IMR-90 (cell line): ENCODE results near the gene AKAP13. TPM values are rescaled to one million over a fixed set of nuclear protein-coding genes. Genes with fewer than 3 reads are reported as not detected.

Experiments used
- ATAC-seq: fragments of 200-7000 bp; cut with Tn5 transposase; 2 replicates; pipeline ENCODE4 v1.9.1; 2020; ENCODE audit warnings: low read depth, mild to moderate bottlenecking, moderate library complexity
- BruUV-seq: library from RNA; stranded (reverse); fragments of 400-500 nt; replicated peaks from 2 replicates; lab custom pipeline; 2021; lab: Mats Ljungman, UMichigan
- CTCF ChIA-PET: fragments of 300-600 bp; formaldehyde crosslinking; extraction: SDS; loops from one replicate; lab custom pipeline; 2021; ENCODE audit warnings: antibody characterized with exemption; lab: Yijun Ruan, JAX
- POLR2A ChIA-PET: fragments of 300-600 bp; sonication (Branson Sonifier 250); formaldehyde crosslinking; loops from one replicate; lab custom pipeline; 2022; ENCODE audit warnings: antibody characterized with exemption; ENCODE audit not compliant: unreplicated experiment; lab: Charles Lee
- DNase-seq: peaks from one replicate; pipeline ENCODE4 v3.0.0; 2013
- H2AFZ ChIP-seq: replicated peaks from 2 replicates; pipeline ENCODE3; 2013; ENCODE audit warnings: low read length, mild to moderate bottlenecking; ENCODE audit not compliant: poor library complexity
- H2AK5ac ChIP-seq: 2 replicates; pipeline ENCODE4 v1.6.1; 2013; ENCODE audit warnings: low read depth, low read length, inconsistent platforms
- H2AK9ac ChIP-seq: replicated peaks from 2 replicates; pipeline ENCODE3; 2013; ENCODE audit warnings: mild to moderate bottlenecking, low read depth, low read length, moderate library complexity; ENCODE audit not compliant: poor library complexity
- H2BK120ac ChIP-seq: 2 replicates; pipeline ENCODE4 v1.6.1; 2013; ENCODE audit warnings: low read depth, low read length, inconsistent platforms
- H2BK15ac ChIP-seq: 3 replicates; pipeline ENCODE4 v1.6.1; 2013; ENCODE audit warnings: low read depth, low read length, inconsistent platforms
- H2BK20ac ChIP-seq: 2 replicates; pipeline ENCODE4 v1.6.1; 2013; ENCODE audit warnings: low read depth, mild to moderate bottlenecking, inconsistent platforms, low read length, moderate library complexity
- H2BK5ac ChIP-seq: 2 replicates; pipeline ENCODE4 v1.6.1; 2013; ENCODE audit warnings: mild to moderate bottlenecking, low read depth, low read length, inconsistent platforms; ENCODE audit not compliant: poor library complexity, severe bottlenecking
- H3K14ac ChIP-seq: replicated peaks from 2 replicates; pipeline ENCODE4 v1.6.1; 2013; ENCODE audit warnings: low read depth, low read length, inconsistent platforms
- H3K18ac ChIP-seq: 2 replicates; pipeline ENCODE4 v1.6.1; 2013; ENCODE audit warnings: low read depth, low read length, control low read depth
- H3K23ac ChIP-seq: 2 replicates; pipeline ENCODE4 v1.6.1; 2013; ENCODE audit warnings: low read depth, low read length, inconsistent platforms
- H3K27ac ChIP-seq: 2 replicates; pipeline ENCODE4 v1.5.1; 2013; ENCODE audit warnings: mild to moderate bottlenecking, control low read depth, low read length; ENCODE audit not compliant: insufficient read depth
- H3K27me3 ChIP-seq: 2 replicates; pipeline ENCODE4 v1.6.1; 2013; ENCODE audit warnings: low read length; ENCODE audit not compliant: control insufficient read depth, insufficient read depth
- H3K36me3 ChIP-seq: 2 replicates; pipeline ENCODE4 v1.6.1; 2013; ENCODE audit warnings: low read length, mixed read lengths; ENCODE audit not compliant: control insufficient read depth, insufficient read depth
- H3K4ac ChIP-seq: 2 replicates; pipeline ENCODE4 v1.6.1; 2013; ENCODE audit warnings: low read depth, low read length, inconsistent platforms
- H3K4me1 ChIP-seq: 2 replicates; pipeline ENCODE4 v1.6.1; 2013; ENCODE audit warnings: low read length, mixed read lengths; ENCODE audit not compliant: control insufficient read depth, insufficient read depth
- H3K4me2 ChIP-seq: 2 replicates; pipeline ENCODE4 v1.6.1; 2013; ENCODE audit warnings: low read depth, mild to moderate bottlenecking, control low read depth, low read length, moderate library complexity
- H3K4me3 ChIP-seq: 2 replicates; pipeline ENCODE4 v1.5.1; 2013; ENCODE audit warnings: low read depth, mild to moderate bottlenecking, control low read depth, low read length, moderate library complexity; ENCODE audit not compliant: insufficient read depth
- H3K56ac ChIP-seq: 2 replicates; pipeline ENCODE4 v1.6.1; 2013; ENCODE audit warnings: low read length, inconsistent platforms; ENCODE audit not compliant: insufficient read depth; ENCODE audit errors: extremely low read depth
- H3K79me1 ChIP-seq, 2 experiments: 2 replicates each; pipeline ENCODE4 v1.6.1; 2013; ENCODE audit warnings: low read length in 2 of 2, inconsistent platforms in 1 of 2, low read depth in 1 of 2
- H3K9ac ChIP-seq: 2 replicates; pipeline ENCODE4 v1.6.1; 2013; ENCODE audit warnings: low read depth, low read length, control low read depth
- H3K9me1 ChIP-seq: 2 replicates; pipeline ENCODE4 v1.6.1; 2013; ENCODE audit warnings: low read length, inconsistent platforms; ENCODE audit not compliant: insufficient read depth
- H3K9me3 ChIP-seq: 2 replicates; pipeline ENCODE4 v1.6.1; 2013; ENCODE audit warnings: low read length; ENCODE audit not compliant: control insufficient read depth, insufficient read depth
- H4K20me1 ChIP-seq: 2 replicates; pipeline ENCODE4 v1.6.1; 2013; ENCODE audit warnings: low read length, inconsistent platforms; ENCODE audit not compliant: insufficient read depth
- H4K5ac ChIP-seq: 2 replicates; pipeline ENCODE4 v1.6.1; 2013; ENCODE audit warnings: mild to moderate bottlenecking, low read depth, low read length, control low read depth
- H4K8ac ChIP-seq, 2 experiments: 2 replicates each; pipeline ENCODE4 v1.6.1; 2013; ENCODE audit warnings: low read depth in 2 of 2, low read length in 2 of 2, control low read depth in 1 of 2, inconsistent platforms in 1 of 2
- H4K91ac ChIP-seq: 2 replicates; pipeline ENCODE4 v1.6.1; 2013; ENCODE audit warnings: low read depth, low read length, inconsistent platforms; ENCODE audit not compliant: insufficient read depth
- CEBPB ChIP-seq: IDR thresholded peaks from 2 replicates; pipeline ENCODE4 v1.6.1; 2012; ENCODE audit warnings: low read depth, low read length, improper control_type of control experiment
- CHD1 ChIP-seq: IDR thresholded peaks from 2 replicates; pipeline ENCODE4 v1.6.1; 2012; ENCODE audit warnings: low read depth, low read length, improper control_type of control experiment
- MAZ ChIP-seq: IDR thresholded peaks from 2 replicates; pipeline ENCODE4 v1.6.1; 2012; ENCODE audit warnings: low read depth, mild to moderate bottlenecking, low read length, improper control_type of control experiment, moderate library complexity, borderline replicate concordance
- NFE2L2 ChIP-seq: fragments of 150-350 bp; IDR thresholded peaks from 2 replicates; pipeline ENCODE4 v1.6.1; 2016; ENCODE audit warnings: low read depth, mild to moderate bottlenecking, low read length
- RFX5 ChIP-seq: IDR thresholded peaks from 2 replicates; pipeline ENCODE4 v1.8.0; 2012; ENCODE audit warnings: low read depth, mild to moderate bottlenecking, low read length, moderate library complexity
- WGBS, 2 experiments: methylation state at CpG; one replicate each; pipeline versions ENCODE4 v1.1.5 to v1.1.7; 2013; ENCODE audit warnings: missing lambda C conversion rate in 2 of 2; ENCODE audit not compliant: insufficient read length in 1 of 2; ENCODE audit errors: extremely low coverage in 2 of 2; 5-methylcytosine and 5-hydroxymethylcytosine counted together
- dilution Hi-C: fragments of 300-500 bp; cut with HindIII; formaldehyde crosslinking; loops from one replicate; pipeline ENCODE4 v1.14.3; 2018; ENCODE audit warnings: low sequenced_read_pairs; ENCODE audit not compliant: unreplicated experiment
- in situ Hi-C: fragments of 300-500 bp; cut with MboI; formaldehyde crosslinking; loops from 3 replicates; pipeline ENCODE4 v1.14.3; 2019; ENCODE audit warnings: low sequenced_read_pairs, inconsistent platforms, mixed read lengths
- intact Hi-C: fragments of 100-400 bp; cut with micrococcal nuclease; formaldehyde crosslinking; loops from 2 replicates; pipeline ENCODE4 v1.10.0; 2022
- polyA plus RNA-seq, 3 experiments: library from polyadenylated mRNA; depleted of rRNA; stranded (reverse); fragments of >200 nt; gene quantifications; 2 replicates each; pipeline ENCODE4 v1.2.3, GENCODE V29; 2012; ENCODE audit warnings: low replicate concordance in 1 of 3
- total RNA-seq: library from RNA; depleted of rRNA; stranded (reverse); fragments of >200 nt; gene quantifications from 2 replicates; pipeline ENCODE4 v1.2.3, GENCODE V29; 2012
- TF ChIP-seq, protein P1 (sequence below): fragments of 150-350 bp; IDR thresholded peaks from 2 replicates; pipeline ENCODE4 v1.6.1; 2016; ENCODE audit warnings: low read depth, mild to moderate bottlenecking, low read length, moderate library complexity, borderline replicate concordance
- TF ChIP-seq, protein P2 (sequence below): conservative IDR thresholded peaks from 2 replicates; pipeline ENCODE4 v1.5.1; 2012; ENCODE audit warnings: mild to moderate bottlenecking, low read depth, low read length, improper control_type of control experiment

Gene AKAP13
- total and polyA plus RNA-seq, 2 of the 4 experiments (the other 2 are of a cell fraction): 10.4 to 46.4 TPM

DNA sequence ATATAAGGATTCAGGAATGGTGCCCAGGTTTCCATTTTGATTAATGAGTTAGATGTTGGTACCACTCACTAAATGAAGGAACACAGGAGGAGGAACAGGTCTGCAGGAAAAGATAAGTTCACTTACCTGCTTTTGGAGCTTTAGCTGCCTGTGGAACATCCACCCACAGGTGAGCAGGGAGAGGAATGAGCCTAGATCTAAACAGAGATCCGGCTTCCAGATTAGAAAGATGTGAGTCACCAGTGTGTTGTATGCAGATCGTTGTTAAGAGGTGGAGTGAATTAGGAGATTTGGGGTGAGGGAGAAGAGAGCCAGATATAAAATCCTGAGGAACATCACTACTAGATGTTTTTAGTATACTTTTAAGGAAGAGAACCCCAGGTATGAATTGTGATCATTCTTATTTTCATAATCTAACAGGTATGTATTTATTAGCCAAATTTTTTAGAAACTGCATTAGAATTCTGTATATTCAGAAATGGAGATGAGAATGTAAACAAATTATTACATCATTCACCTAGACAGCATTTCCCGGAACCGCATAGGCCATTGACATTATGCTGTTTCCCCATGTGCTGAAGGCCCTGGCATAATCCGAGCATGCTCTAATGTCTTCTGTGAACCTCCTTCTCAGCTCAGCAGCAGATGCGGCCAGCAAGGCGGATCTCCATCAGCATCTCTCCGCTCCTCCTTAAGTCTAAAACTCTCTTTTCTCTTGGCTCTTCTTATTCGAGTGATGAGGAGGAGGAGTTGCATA, 296.1 kb downstream of the AKAP13 start:
- Histone ChIP-seq H3K4me1 (peaks cover 2% of the 10 kb centered on the region), H3K36me3 (peaks cover 3% of the 10 kb centered on the region), H3K4me3 (no peak overlapping the region), H2AK9ac (no peak overlapping the region), H3K9me3 (no peaks in the 10 kb centered on the region), H4K91ac (no peak overlapping the region), H4K8ac (no peak overlapping the region), H3K27ac (no peak overlapping the region), H3K4me2 (no peak overlapping the region), H3K4ac (no peak overlapping the region; the same call in 1 of the 2 replicates), H2BK20ac (no peak overlapping the region), H3K56ac (no peak overlapping the region), H4K5ac (no peak overlapping the region), H3K79me1 (peaks cover 5 to 36% of the 10 kb centered on the region in 2 experiments; a peak in 3 of 4 replicates), H2AFZ (no peak overlapping the region), H3K27me3 (no peaks in the 10 kb centered on the region), H3K23ac (peak overlapping the region; percentile 40; the same call in 1 of the 2 replicates), H2BK5ac (no peak overlapping the region), H3K14ac (0 out of 2 replicates have a peak overlapping the region, but pooled peaks have one; percentile 36), H2AK5ac (no peak overlapping the region), H3K18ac (no peak overlapping the region), H2BK120ac (no peak overlapping the region), H4K20me1 (no peaks in the 10 kb centered on the region), H2BK15ac (no peak overlapping the region), H3K9me1 (peaks cover 5% of the 10 kb centered on the region), H3K9ac (no peak overlapping the region)
- no CpG with 5 or more reads among the region's 9 CpGs for WGBS, 2 experiments
- CTCF ChIA-PET: interaction anchor here (0.6 kb wide), 1 partner anchor 19 kb away, joined by 3 read pairs; no protein-coding TSS in a partner anchor
- intact Hi-C loops (no loop called here), dilution Hi-C loops (no loop called here), in situ Hi-C loops (no loop called here)
- POLR2A ChIA-PET: no interaction called here
- no peak for TF ChIP-seq CEBPB
- no peak for TF ChIP-seq NFE2L2
- TF ChIP-seq CHD1: no peak
- no peak for TF ChIP-seq RFX5
- TF ChIP-seq, protein P1, sequence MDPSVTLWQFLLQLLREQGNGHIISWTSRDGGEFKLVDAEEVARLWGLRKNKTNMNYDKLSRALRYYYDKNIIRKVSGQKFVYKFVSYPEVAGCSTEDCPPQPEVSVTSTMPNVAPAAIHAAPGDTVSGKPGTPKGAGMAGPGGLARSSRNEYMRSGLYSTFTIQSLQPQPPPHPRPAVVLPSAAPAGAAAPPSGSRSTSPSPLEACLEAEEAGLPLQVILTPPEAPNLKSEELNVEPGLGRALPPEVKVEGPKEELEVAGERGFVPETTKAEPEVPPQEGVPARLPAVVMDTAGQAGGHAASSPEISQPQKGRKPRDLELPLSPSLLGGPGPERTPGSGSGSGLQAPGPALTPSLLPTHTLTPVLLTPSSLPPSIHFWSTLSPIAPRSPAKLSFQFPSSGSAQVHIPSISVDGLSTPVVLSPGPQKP: no peak
- TF ChIP-seq, protein P2, sequence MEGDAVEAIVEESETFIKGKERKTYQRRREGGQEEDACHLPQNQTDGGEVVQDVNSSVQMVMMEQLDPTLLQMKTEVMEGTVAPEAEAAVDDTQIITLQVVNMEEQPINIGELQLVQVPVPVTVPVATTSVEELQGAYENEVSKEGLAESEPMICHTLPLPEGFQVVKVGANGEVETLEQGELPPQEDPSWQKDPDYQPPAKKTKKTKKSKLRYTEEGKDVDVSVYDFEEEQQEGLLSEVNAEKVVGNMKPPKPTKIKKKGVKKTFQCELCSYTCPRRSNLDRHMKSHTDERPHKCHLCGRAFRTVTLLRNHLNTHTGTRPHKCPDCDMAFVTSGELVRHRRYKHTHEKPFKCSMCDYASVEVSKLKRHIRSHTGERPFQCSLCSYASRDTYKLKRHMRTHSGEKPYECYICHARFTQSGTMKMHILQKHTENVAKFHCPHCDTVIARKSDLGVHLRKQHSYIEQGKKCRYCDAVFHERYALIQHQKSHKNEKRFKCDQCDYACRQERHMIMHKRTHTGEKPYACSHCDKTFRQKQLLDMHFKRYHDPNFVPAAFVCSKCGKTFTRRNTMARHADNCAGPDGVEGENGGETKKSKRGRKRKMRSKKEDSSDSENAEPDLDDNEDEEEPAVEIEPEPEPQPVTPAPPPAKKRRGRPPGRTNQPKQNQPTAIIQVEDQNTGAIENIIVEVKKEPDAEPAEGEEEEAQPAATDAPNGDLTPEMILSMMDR: no peak
- no peak for TF ChIP-seq MAZ
- ATAC-seq (no peak), DNase-seq (no peak)
- BruUV-seq: no TSS peak
